Renal cortex interstitium (tissue), 11 donors: ENCODE data around the gene KCTD20. TPM values are rescaled to one million over a fixed set of nuclear protein-coding genes. Genes with fewer than 3 reads are reported as not detected.
"Not testable (repeated sequence)": the region's sequence is repeated elsewhere in the genome, so short reads cannot be mapped to it uniquely, and the experiment has no call there.

Experiments
- DNase-seq, 11 donors: peaks; one replicate each; pipeline ENCODE4 v3.0.0-alpha.2; 2013; ENCODE audit warnings: low read depth in 9 of 11, low spot score in 4 of 11; ENCODE audit errors: extremely low read depth in 1 of 11
- polyA plus RNA-seq, 3 donors: library from polyadenylated mRNA; unstranded; fragments of 120-200 nt; gene quantifications; one replicate each; pipeline ENCODE4 v1.2.1, GENCODE V29; 2013; ENCODE audit not compliant: insufficient read length in 3 of 3

Gene KCTD20
- polyA plus RNA-seq, 3 donors: 49.2 to 61.4 (median 51.6) TPM

- DNase-seq: no peak
These were observed 36.5 kb downstream of the KCTD20 start for GRCh38 chr6:36479256-36479655.

DNA sequence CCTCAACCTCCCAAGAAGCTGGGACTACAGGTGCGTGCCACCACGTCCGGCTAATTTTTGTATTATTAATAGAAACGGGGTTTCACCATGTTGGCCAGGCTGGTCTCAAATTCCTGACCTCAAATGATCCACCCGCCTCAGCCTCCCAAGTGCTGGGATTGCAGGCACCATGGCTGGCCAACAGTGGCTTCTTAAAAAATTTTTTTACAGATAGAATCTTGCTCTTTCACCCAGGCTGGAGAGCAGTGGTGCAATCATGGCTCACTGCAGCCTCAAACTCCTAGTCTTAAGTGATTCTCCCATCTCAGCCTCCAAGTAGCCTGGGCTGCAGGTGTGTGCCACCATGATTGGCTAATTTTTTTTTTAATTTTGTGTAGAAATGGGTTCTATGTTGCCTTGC lies 40.5 kb downstream of the KCTD20 start:
- not testable (repeated sequence) for DNase-seq

DNA sequence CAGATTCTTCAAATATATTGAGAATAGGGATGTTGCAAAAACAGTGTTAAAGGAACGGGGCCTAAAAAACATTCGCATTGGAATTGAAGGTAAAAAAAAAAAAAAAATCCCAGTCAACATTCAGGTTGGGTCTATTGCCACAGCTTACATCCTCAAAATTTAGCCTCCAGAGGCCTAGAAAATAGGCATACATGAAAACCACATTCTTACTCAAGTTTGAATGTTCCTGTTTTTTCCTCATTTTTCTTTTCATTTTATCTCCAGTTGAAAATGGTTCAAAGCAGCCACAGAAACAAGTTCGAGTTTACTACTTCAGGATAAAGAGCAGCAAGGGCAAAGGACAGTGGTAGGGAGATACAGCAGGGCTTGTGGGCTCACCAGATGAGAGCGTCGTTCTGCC lies 41.9 kb downstream of the KCTD20 start:
- no peak for DNase-seq

DNA sequence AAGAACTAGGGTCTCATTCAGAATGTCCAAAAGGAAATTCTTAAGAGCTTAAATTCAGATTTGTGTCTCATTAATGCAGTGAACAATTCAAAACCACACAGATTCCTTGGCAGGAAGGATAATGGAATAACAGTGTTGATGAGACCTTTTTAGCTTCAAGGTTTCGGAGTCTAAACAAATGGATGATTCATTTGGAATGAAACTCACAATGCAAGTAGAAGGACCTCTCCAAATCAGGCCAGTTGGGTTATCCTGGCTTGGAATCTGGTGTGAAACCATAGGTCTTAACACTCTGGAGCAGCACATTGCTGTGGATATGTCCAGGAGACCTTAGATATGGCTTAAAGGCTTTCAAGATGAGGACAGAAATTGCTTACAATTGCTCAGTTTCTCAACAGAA lies 44.9 kb downstream of the KCTD20 start:
- DNase-seq: no peak

DNA sequence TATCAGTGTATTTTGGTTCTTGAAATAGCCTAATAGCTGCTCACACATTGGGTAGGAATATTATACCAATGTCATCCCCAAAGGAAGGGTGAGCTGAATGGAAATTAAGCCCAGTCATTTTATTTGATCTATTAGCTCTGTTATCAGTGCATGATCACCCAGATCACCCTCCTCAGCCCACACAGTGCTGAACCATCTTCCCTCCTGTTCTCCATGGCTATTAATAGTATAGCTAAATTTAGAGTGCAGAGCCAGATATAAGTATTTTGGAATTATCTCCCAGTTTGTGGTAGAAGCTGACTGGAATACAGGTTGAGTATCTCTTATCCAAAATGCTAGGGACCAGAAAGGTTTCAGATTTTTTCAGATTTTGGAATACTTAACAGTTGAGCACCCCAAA lies 45.4 kb downstream of the KCTD20 start:
- DNase-seq: no peak

DNA sequence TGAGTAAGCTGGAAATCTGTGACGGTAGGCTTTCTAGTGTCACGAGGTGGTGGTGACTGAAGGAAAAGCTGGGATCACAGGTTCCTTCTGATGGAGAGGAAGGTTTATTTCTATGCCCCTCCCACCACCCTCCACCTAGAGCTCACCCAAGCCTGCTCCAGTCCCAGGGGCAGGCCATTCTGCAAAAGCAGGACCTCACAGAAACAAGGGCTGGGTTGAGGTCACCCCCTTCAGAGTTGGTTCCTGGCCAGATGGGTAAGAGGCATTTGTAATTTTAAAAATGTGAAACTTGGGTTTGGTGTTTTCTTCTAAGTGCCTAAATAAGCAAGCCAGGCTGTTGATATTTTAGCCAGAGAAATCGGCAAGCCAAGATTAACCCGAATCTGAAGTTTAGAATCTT lies 46.6 kb downstream of the KCTD20 start:
- DNase-seq: no peak

- DNase-seq: no peak
These were observed 48.7 kb downstream of the KCTD20 start for GRCh38 chr6:36491378-36491965.

DNA sequence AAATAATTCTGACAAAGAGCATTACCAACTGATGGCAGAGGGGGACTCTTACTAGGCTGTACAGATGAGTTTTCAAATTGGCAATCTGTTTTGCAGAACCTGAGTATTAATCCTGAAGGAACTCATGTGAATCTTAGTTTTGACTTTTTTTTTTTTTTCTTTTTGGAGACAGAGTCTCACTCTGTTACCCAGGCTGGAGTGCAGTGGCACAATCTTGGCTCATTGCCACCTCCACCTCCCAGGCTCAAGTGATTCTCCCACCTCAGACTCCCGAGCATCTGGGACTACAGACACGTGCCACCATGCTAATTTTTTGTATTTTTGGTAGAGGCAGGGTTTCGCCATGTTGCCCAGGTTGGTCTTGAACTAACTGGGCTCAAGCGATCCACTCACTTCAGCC lies 49.3 kb downstream of the KCTD20 start:
- DNase-seq: no peak

- DNase-seq: no peak
These were observed 49.8 kb downstream of the KCTD20 start for GRCh38 chr6:36492621-36493020.

GRCh38 chr6:36493319-36493718 lies 50.5 kb downstream of the KCTD20 start:
- DNase-seq: no peak

- no peak for DNase-seq
These were observed 51.1 kb downstream of the KCTD20 start for GRCh38 chr6:36493859-36494258.

DNA sequence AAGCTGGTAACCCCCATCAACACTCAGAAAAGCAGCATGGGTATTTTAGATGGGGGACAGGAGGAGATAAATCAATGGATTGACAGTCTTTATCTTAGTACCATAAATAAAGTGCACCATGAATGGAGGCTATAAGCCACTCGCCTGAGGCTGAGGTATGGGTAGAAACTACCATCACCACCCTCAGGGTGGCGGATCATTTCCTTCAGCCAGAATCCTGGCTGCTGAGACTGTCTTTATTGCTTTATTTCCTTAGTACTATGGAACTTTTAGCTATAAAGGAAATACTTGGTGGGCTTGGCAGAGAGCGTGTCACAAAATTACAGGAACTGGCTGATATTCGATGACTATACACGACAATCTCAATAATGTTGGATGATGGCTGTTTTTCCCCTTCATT lies 52.3 kb downstream of the KCTD20 start:
- no peak for DNase-seq

DNA sequence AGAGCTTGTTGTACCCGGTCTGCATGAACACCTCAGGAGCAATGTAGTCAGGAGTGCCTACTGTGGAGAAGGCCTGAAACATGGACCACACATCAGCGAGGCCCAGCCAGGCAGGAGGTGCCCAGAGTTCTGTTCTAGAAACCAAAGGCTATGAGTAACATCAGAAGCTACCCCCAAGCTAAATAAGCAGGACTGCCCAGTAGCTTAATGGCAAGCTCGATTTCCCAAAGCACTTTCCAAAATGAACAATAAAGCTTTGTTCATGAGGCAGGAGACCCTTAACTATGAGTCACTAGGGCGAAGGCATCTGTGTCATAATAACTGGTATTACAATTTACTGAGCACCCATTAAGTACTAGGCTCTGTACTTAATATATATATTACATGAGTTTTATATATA lies 57.1 kb downstream of the KCTD20 start:
- no peak for DNase-seq

GRCh38 chr6:36501686-36502085 lies 58.9 kb downstream of the KCTD20 start:
- DNase-seq: peak in 1 of 11 donors; percentile 15

DNA sequence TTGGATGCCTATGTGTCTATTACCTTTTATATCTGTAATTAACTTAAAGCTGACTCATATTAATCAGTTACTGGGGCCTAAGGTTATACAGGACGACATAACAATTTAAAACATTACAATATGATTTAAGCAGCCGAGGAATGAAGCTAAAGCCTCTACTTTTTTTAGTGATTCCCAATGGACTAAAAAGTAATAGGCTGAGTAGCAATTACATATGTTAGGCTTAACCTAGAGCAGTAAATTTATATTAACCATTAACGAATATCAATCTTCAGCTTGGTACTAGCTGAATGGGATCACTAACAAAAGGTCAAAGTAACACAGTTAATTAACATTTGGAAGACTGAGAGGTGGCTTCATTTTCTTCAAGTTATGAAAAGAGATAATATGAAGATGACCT lies 61.4 kb downstream of the KCTD20 start:
- no peak for DNase-seq

DNA sequence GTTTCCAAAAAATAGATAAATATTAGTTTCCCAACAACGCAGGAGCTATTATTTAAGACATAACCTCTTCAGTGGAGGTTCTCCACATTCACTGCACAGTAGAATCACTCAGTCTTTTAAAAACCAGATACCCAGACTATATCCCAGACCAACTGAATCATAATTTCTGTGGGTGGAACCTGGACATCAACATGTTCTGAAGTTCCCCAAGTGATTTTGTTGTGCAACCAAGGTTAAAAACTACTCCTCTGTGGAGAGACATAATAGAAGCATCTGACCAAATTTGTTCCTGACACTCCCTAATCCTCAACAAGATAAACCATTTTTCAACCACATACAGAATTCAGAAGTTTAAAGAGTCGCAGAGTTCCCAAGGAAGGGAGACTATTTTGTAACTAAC lies 62.2 kb downstream of the KCTD20 start:
- no peak for DNase-seq

GRCh38 chr6:36505744-36506534 lies 63.1 kb downstream of the KCTD20 start:
- no peak for DNase-seq

GRCh38 chr6:36506611-36507010 lies 63.8 kb downstream of the KCTD20 start:
- DNase-seq: peak in 5 of 11 donors; percentile 5 to 37 (median 22)

GRCh38 chr6:36508532-36508931 lies 65.7 kb downstream of the KCTD20 start:
- DNase-seq: no peak

GRCh38 chr6:36510365-36510764 lies 67.6 kb downstream of the KCTD20 start:
- no peak for DNase-seq
